DMS53 treated with DMSO at 0.1 percent for 48 hours (cell line): ENCODE measurements around the gene ANKRD63.

Experiments used
- DNase-seq: peaks from one replicate; lab custom pipeline; 2025; ENCODE audit not compliant: unreplicated experiment; lab: John Stamatoyannopoulos, UW

The ANKRD63 gene, protein sequence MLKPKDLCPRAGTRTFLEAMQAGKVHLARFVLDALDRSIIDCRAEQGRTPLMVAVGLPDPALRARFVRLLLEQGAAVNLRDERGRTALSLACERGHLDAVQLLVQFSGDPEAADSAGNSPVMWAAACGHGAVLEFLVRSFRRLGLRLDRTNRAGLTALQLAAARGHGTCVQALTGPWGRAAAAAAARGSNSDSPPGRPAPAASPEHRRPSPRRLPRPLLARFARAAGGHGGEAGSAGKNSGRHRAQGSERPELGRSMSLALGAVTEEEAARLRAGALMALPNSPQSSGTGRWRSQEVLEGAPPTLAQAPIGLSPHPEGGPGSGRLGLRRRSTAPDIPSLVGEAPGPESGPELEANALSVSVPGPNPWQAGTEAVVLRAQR

DNA sequence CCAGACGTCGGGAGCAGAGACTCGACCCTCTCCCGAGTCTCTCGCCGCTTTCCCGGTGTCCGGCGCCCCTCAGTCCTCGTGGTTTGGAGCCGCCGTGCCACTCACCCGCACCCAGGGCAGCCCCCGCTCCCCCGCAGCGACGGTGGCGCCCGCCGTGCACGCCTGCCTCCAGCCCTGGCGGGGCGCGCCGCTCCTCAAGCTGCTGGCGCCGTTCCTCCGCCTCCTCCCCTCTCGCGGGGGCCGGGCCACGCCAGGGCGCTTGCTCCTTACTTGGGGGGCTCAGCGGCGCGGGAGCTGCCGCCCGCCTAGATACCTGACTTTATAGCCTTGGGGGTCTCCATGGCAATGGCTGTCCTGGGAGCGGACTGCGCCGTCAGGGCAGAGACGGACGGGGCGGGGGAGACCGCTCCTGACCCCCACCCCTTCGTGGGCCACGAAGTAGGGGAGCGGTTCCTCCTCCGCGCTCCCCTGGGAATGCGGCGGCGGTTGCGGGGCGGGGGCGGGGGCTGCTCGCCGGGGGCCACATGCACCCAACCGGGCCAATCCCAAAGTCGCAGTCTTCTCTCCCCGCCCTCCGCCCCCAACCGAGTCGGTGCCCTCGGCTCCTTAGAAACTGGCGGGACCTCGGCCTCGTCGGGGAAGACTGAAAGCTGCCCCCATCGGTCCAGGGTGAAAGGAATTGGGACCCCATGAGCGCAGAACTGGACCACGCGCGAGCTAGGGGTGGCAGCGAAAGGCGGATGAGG lies at the start of gene ANKRD63:
Gene ANKRD63, minus strand, starts transcription at position 196 of the 746 bp plus-strand sequence. CDS start 478 bp downstream, outside the sequence.
- DNase-seq: no peak

- no peak for DNase-seq
Observed at GRCh38 chr15:40332113-40332781, 49.4 kb upstream of the ANKRD63 start.

DNA sequence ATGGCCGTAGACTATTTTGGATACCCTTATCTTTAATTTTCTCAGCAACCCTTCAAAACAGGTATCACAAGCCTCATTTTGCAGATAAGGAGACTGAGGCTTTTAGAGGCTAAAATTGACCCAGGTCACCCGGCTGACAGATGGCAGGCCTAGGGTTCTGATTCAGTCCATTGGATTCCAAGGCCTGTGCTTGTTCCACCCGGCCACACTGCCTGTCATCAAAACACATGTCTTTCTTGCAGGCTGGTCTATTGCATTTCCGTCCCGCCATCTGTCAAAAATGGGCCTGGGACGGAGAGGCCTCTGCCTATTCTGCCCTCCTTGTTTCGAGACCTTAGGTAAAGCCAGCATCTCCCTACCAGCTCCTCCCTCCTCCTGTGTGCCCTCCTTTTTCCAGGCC lies 48.8 kb upstream of the ANKRD63 start:
- no peak for DNase-seq

- no peak for DNase-seq
Observed at GRCh38 chr15:40331026-40331425, 48.2 kb upstream of the ANKRD63 start.

- DNase-seq: peak; percentile 32
Observed at GRCh38 chr15:40330368-40330836, 47.5 kb upstream of the ANKRD63 start.

GRCh38 chr15:40329804-40330203 lies 46.9 kb upstream of the ANKRD63 start:
- no peak for DNase-seq

GRCh38 chr15:40328751-40329150 lies 45.9 kb upstream of the ANKRD63 start:
- no peak for DNase-seq

- DNase-seq: no peak
Observed at GRCh38 chr15:40328176-40328575, 45.3 kb upstream of the ANKRD63 start.

DNA sequence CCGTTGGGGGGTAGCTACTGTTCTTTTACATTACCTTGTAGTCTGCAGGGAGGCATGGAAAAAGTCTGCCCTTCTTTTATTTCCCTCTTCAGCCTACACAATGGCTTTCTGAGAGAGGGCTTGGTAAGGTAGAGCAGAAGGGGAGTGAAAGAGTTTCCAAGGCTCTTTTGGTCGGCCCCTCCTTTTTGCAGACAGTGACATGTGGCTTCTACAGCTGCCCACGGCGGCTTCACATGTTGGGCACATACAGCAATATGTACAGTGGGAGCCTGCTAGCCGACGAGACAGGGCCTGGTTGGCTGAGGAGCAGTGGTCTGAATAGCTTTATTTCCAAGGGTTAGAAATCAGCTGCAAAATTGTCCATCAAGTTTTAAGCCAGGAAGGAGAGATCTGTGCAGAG lies 44.6 kb upstream of the ANKRD63 start:
- no peak for DNase-seq

DNA sequence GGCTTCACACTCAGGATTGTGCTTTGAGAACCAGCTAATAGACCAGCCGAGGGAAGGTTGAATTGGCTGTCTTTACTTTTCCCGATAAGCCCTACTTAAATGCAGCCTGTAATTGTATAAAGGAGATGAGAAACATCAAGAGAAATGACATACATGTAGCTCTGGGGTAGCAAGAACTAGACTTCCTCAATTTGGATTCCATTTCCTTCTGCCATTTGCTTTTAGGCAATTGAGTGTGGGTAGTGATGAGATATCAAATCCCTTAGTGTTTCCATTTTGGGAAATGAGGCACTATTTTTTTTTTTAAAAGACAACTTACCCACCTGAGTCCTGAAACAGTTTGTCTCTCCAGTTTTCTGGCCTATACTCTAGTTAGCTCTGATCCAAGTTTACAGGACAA lies 42.8 kb upstream of the ANKRD63 start:
- DNase-seq: no peak

DNA sequence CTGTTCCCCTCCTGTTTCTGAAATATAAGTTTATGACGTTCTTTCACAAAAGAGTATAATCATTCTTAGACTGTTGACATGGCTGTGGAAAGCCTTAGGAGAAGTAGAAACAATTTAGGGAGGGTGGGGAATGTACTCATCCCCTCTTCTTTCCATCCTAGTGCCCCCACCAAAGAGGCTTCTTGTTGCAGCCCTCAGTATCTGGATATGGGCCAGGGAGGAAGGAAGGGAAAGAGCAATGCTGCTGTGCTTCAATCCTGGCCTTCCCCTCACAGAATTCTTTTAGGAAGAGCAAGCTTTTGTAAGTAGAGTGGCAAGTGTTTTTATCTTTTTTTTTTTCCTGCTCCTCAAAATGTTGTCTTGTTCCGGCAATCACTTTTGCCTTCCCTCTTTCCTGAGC lies 42.3 kb upstream of the ANKRD63 start:
- DNase-seq: no peak

DNA sequence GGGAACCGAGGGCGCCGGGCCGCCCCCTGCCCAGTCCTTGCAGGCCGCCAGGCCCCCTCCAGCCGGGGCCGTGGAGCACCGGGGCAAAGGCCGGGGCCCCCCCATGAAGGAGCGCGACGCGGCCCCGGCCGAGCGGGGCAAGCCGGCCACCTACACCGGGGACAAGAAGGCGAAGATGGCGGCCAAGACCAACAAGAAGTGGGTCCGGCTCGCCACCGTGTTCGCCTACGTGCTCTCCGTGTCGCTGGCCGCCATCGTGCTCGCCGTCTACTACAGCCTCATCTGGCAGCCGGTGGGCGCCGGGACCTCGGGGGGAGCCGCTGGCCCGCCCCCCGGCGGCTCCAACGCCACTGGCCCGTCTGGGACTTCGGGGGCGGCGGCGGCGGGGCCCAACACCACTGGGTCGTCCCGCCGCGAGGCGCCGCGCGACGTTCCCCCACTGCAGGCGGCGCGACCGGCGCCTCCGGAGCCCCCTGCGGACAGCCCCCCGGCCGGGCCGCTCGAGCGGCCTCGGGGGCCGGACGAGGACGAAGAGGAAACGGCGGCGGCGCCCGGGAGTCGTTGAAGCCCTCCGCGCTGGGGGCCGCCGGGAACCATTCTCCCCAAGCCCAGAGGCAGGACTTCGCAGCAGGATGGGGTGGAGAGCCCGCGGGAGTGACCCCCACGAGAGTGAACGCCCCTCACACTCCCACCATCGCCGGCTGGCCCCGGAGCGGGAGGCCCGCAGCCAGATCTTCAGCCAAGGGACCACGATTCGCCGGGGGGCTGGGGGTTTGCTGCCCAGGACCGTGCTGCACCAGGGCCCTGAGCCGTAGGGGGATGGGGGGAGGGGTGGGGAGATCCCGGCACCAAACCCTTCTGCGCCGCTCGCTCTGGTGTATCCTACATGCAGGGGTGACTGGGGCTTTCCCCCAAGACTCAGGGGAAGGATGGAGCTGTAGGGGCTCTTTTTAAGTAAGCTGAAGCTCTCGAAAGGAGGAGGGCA lies 41.4 kb upstream of the ANKRD63 start:
- DNase-seq: no peak

DNA sequence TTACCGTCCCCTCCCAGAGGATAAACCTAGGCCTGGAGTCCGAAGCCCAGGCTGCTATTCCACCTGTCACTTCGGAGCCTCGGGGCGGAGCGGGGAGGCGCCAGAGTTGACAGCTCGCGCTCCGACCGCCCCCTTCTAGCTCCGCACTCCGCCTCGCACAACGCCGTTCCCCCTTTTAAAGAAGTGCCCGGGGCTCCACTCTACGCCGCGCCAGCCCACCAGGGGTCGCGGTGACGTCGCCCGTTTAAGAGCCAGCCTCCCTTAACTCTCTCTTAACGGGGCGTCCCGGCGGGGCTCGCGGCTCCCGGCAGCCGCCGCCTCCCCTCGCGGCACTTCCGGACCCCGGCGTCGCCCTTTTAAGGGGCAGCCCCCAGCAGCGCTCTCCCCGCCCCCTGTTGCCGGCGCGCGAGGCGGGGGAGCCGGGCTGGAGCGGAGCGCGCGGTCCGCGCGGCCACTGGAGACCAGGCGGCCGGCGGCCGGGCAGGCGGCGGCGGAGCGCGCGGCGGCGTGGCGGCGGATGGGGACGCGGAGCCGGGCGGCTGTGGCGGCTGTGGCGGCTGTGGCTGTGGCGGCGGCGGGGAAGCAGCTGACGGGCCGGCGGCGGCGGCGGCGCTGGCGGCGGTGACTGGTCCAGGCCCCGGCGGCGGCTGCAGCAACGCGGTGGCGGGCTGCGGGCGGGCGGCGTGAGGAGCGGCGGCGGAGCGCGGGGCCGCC lies 40.5 kb upstream of the ANKRD63 start, which contains the start of gene INAFM2:
Gene INAFM2, plus strand, starts transcription at position 454 of the 714 bp plus-strand sequence. CDS start 364 bp downstream, outside the sequence.
- peak; percentile 84 for DNase-seq

DNA sequence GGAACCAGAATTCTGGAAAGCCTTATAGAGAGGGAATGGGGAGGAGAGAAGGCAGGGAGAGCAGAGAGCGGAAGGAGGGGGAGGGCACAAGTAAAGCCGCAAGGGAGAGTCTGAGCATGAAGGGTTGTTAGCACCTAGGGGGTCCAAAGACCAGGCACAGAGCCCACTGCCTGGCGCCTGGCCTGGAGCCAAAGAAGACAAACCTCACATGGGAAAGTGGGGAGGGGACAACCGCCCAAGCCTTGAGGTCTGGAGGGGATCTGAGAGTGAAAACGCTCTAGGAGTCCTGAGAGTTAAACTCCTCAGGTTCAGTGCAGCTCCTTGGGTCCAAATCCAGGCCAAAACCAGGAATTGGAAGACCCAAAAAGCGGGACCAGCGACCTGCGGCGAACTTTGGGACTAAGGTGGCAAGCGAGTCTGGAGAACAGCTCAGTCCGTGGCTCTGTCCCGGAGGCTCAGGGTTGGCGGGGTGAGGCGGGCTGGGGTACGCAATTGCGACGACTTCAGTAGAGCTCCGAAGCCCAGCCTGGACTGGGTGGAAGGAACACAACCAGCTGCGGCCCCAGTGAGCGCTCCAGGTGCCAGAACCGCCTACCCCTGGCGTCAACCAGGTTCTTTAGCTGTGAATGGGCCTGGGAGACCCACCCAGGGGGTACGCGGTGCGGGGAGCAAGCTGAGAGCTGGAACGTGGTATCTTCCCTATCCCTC lies 39.8 kb upstream of the ANKRD63 start:
- no peak for DNase-seq

DNA sequence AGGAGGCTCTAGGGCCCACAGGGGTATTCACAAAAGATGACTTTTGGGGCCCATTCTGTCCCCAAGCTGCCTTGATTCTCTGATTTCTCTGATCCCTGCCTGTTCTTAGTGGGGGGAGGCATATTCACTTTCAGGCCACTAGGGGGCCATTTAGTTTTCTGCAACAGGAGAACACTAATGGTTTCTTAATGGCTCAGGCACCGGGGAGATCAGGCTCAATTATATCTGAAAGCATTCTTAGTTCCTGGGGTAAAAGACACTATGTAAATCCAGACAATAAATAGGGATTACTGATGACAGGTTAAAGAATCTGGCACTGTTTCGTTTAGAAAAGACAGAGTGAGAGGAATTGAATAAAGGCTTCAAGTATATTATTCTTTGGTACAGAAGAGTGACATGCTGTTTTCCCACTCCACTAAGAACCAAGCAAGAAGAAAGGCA lies 38.1 kb upstream of the ANKRD63 start:
- peak; percentile 42 for DNase-seq

GRCh38 chr15:40320409-40320808 lies 37.5 kb upstream of the ANKRD63 start:
- no peak for DNase-seq

DNA sequence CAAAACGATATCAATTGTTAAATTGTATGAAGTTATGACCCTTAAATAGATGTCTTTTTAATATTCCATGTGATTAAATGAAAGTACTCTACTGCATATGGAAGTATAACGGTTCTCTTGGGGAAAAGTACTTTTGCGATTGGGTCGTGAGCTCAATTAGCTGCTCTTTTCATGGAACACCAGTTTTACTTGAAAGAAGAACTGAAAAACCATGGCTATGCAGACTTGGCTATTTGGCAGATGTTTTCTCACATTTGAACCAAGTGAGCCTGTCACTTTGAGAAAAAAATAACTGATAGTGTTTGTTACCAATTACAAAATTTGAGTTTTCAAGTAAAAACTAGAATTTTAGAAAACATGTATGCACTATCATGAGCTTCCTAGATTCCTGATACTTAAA lies 34.7 kb upstream of the ANKRD63 start:
- no peak for DNase-seq

DNA sequence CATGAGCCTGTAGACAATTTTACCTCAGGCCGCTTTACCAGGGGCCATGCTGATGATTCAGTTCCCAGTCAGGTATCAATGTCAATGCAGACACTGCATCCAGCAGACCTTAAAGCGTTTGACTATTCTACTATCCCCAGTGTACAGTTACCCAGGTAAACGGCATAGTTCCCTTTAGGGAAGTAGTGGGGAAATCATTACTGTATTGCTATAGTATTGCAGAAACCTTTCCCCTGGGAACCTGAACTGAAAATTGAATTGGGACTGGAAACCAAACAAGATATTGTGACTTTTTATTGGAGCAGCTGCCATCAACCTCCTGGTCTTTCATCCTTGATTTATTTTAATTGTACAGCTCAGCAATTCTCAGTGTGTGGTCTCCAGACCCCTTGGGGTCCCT lies 34.1 kb upstream of the ANKRD63 start:
- DNase-seq: no peak

- no peak for DNase-seq
Observed at GRCh38 chr15:40314723-40315276, 31.9 kb upstream of the ANKRD63 start.
